Measurements from ENCODE around the gene HHAT.

GRCh38 chr1:210367566-210367965, 38.9 kb downstream of the HHAT start:
- TF ChIP-seq CTCF (IDR thresholded peaks at IDR 0.05) (no peak), POLR2A (IDR thresholded peaks at IDR 0.05) (no peak), EP300 (IDR thresholded peaks at IDR 0.05) (no peak)
